ENCODE measurements around the gene HOXB2. TPM values are rescaled to one million over a fixed set of nuclear protein-coding genes. Genes with fewer than 3 reads are reported as not detected.

The HOXB2 gene
- polyA plus RNA-seq, 3 donors = 1.6 to 3.8 (median 3.3) TPM

- Mint-ChIP-seq H3K4me1 (peaks cover 14% of the 10 kb centered on the region), H3K36me3 (peaks cover 2 to 13% of the 10 kb centered on the region in 2 donors), H3K9me3 (peaks cover 0 to 15% (median 2%) of the 10 kb centered on the region in 7 donors), H3K27ac (no peak overlapping the region), H3K4me3 (peak overlapping the region in 1 of 2 donors; percentile 23), H3K27me3 (ENCODE audit: low read depth in 3 of 3) (peaks cover 54 to 73% (median 67%) of the 10 kb centered on the region in 3 donors)
- Histone ChIP-seq H4K20me1 (ENCODE audit: insufficient read depth, low read length) (no peaks in the 10 kb centered on the region), H3K4me3 (replicated peaks in 1 of 3; ENCODE audit: low read depth in 2 of 3, low read length in 3 of 3) (no peak overlapping the region), H3K27me3 (ENCODE audit: control insufficient read depth in 2 of 2, insufficient read depth in 2 of 2, low read length in 2 of 2) (peaks cover 19 to 58% of the 10 kb centered on the region in 2 donors), H3K4me1 (ENCODE audit: control insufficient read depth in 1 of 2, insufficient read depth in 2 of 2, low read length in 2 of 2) (peaks cover 3 to 8% of the 10 kb centered on the region in 2 donors), H3K36me3 (replicated peaks in 1 of 2; ENCODE audit: control insufficient read depth in 1 of 2, insufficient read depth in 2 of 2, low read length in 2 of 2) (no peaks in the 10 kb centered on the region), H3K79me2 (ENCODE audit: insufficient read depth, low read length) (no peaks in the 10 kb centered on the region), H3K4me2 (replicated peaks; ENCODE audit: extremely low read depth, low read length, poor library complexity, severe bottlenecking) (no peak overlapping the region), H3K9ac (ENCODE audit: insufficient read depth, low read length, poor library complexity, severe bottlenecking) (no peak overlapping the region), H3K9me3 (replicated peaks in 1 of 2; ENCODE audit: control insufficient read depth in 1 of 2, insufficient read depth in 1 of 2, low read length in 2 of 2) (no peaks in the 10 kb centered on the region), H3K27ac (ENCODE audit: low read depth in 1 of 2, low read length in 2 of 2) (no peak overlapping the region), H2AFZ (ENCODE audit: insufficient read depth, low read depth, low read length, poor library complexity, severe bottlenecking) (no peak overlapping the region)
- WGBS (ENCODE audit: insufficient coverage) = 91% methylated on average over 9 of the region's 16 CpGs
- TF ChIP-seq, protein P1, sequence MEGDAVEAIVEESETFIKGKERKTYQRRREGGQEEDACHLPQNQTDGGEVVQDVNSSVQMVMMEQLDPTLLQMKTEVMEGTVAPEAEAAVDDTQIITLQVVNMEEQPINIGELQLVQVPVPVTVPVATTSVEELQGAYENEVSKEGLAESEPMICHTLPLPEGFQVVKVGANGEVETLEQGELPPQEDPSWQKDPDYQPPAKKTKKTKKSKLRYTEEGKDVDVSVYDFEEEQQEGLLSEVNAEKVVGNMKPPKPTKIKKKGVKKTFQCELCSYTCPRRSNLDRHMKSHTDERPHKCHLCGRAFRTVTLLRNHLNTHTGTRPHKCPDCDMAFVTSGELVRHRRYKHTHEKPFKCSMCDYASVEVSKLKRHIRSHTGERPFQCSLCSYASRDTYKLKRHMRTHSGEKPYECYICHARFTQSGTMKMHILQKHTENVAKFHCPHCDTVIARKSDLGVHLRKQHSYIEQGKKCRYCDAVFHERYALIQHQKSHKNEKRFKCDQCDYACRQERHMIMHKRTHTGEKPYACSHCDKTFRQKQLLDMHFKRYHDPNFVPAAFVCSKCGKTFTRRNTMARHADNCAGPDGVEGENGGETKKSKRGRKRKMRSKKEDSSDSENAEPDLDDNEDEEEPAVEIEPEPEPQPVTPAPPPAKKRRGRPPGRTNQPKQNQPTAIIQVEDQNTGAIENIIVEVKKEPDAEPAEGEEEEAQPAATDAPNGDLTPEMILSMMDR (IDR thresholded peaks at IDR 0.05) = no peak
- intact Hi-C loops (cut with micrococcal nuclease) = no loop called here
- no peak for DNase-seq
These were observed 14.4 kb upstream of the HOXB2 start for GRCh38 chr17:48559122-48559839.

GRCh38 chr17:48558831-48559121 is 13.9 kb upstream of the HOXB2 start:
- intact Hi-C loops (cut with micrococcal nuclease) = no loop called here
- Histone ChIP-seq H3K9me3 (replicated peaks in 1 of 2; ENCODE audit: control insufficient read depth in 1 of 2, insufficient read depth in 1 of 2, low read length in 2 of 2) (no peaks in the 10 kb centered on the region), H3K79me2 (ENCODE audit: insufficient read depth, low read length) (no peaks in the 10 kb centered on the region), H3K27ac (ENCODE audit: low read depth in 1 of 2, low read length in 2 of 2) (no peak overlapping the region), H2AFZ (ENCODE audit: insufficient read depth, low read depth, low read length, poor library complexity, severe bottlenecking) (no peak overlapping the region), H3K4me1 (ENCODE audit: control insufficient read depth in 1 of 2, insufficient read depth in 2 of 2, low read length in 2 of 2) (peaks cover 3 to 8% of the 10 kb centered on the region in 2 donors), H3K27me3 (ENCODE audit: control insufficient read depth in 2 of 2, insufficient read depth in 2 of 2, low read length in 2 of 2) (peaks cover 19 to 62% of the 10 kb centered on the region in 2 donors), H3K4me3 (replicated peaks in 1 of 3; ENCODE audit: low read depth in 2 of 3, low read length in 3 of 3) (no peak overlapping the region), H3K4me2 (replicated peaks; ENCODE audit: extremely low read depth, low read length, poor library complexity, severe bottlenecking) (no peak overlapping the region), H3K36me3 (replicated peaks in 1 of 2; ENCODE audit: control insufficient read depth in 1 of 2, insufficient read depth in 2 of 2, low read length in 2 of 2) (no peaks in the 10 kb centered on the region), H3K9ac (ENCODE audit: insufficient read depth, low read length, poor library complexity, severe bottlenecking) (no peak overlapping the region), H4K20me1 (ENCODE audit: insufficient read depth, low read length) (no peaks in the 10 kb centered on the region)
- Mint-ChIP-seq H3K4me1 (peaks cover 14% of the 10 kb centered on the region), H3K36me3 (peaks cover 2 to 12% of the 10 kb centered on the region in 2 donors), H3K4me3 (no peak overlapping the region), H3K27me3 (ENCODE audit: low read depth in 3 of 3) (peaks cover 58 to 74% (median 70%) of the 10 kb centered on the region in 3 donors), H3K27ac (no peak overlapping the region), H3K9me3 (peaks cover 0 to 13% (median under 1%) of the 10 kb centered on the region in 7 donors)
- TF ChIP-seq, protein P1 (IDR thresholded peaks at IDR 0.05) = no peak
- DNase-seq = no peak
- 85% methylated on average over 1 of the region's 2 CpGs for WGBS (ENCODE audit: insufficient coverage)

All from CD14-positive monocyte (primary cell).